Cortex of kidney (tissue), 1 donor: ENCODE data around the gene CHRNA4.

ENCODE experiments used
- DNase-seq: peaks from one replicate; lab custom pipeline; 2025; lab: John Stamatoyannopoulos, UW

CHRNA4 gene

DNA sequence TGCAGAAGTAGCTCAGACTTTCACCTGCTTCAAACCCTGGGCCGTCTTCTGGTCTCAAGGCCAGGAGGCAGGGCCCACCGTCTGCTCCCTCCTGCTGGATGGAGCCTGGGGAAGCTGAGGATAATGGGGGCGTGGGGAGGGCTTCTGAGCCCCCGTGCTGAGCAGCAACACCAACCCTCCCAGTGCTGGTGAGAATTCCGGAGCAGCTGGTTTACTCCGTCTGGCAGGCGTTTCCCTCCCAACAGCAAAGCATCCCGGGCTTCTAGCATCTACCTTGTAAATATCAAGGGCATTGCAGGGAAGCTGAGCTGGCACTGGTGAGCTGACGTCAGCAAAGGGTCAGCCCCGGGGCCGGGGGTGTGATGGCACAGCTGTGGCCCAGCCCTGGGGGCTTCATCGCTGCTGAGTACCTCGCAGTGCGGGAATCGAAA is 16.8 kb upstream of the CHRNA4 start:
- no peak for DNase-seq

- no peak for DNase-seq
Observed at GRCh38 chr20:63377256-63377941, 16.2 kb upstream of the CHRNA4 start.

GRCh38 chr20:63376283-63377250 is 15.4 kb upstream of the CHRNA4 start:
- DNase-seq: no peak

- DNase-seq: no peak
Observed at GRCh38 chr20:63375438-63375837, 14.3 kb upstream of the CHRNA4 start.

- DNase-seq: no peak
Observed at GRCh38 chr20:63374504-63374903, 13.4 kb upstream of the CHRNA4 start.

DNA sequence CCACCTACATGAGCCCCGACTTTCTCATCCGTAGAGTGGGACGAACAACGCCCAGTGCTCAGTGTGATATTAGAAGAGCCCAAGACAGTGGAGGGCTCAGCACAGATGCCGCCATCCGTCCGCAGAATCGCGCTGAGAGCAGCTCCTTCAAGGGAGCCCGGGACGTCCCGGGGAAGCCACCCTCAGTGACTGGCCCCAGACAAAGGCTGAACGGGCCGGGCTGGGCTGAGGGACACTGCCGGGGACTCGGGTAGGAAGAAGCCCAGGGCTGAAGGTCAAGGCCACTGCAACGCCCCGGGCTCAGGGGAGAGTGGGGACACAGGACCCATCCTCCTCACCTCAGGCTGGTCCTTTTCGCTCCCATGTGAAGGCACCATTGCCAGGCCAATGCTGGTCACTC is 12.8 kb upstream of the CHRNA4 start:
- DNase-seq: no peak

DNA sequence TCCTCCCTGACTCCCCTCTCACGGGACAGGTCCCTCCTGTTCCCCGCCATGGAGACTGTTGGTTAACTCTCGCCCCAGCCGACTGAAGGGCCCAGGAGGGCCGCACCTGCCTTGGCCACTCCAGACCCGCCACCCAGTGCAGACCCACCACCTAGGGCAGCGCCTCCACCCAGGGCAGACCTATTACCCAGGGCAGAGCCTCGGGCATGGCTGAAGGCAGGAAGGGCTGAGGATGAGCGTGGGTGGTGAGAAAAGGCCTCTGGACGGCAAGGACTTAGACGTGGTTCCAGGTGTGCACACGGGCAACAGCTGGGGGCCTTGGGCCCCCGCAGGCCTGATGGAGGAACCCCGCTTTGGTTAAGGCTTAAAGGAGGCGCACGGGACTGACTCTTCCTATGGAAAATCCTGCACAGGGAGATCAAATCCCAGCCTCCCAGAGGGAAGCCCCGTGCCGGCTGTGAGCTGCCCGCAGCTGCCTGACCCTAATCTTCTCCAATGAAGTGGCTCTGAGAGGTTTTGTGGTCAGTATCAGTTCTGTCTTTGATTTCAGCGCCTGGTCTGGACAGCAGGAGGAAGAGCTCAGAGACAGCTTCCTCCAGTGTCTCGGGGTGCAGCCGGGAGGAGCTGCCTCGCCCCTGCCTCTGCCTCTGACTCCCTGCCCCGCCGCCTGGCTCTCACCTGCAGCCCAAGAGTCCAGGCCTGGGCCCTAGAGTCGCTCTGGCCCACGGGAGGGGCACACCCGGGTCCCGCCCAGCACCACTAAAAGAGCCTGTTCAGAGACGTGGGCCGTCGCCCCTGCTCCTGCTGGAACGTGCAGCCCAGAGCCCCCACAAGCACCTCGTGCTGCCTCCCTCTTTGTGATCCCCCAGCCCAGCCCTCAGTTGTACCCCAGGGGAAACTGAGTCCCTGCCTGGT is 12.1 kb upstream of the CHRNA4 start:
- DNase-seq: no peak

DNA sequence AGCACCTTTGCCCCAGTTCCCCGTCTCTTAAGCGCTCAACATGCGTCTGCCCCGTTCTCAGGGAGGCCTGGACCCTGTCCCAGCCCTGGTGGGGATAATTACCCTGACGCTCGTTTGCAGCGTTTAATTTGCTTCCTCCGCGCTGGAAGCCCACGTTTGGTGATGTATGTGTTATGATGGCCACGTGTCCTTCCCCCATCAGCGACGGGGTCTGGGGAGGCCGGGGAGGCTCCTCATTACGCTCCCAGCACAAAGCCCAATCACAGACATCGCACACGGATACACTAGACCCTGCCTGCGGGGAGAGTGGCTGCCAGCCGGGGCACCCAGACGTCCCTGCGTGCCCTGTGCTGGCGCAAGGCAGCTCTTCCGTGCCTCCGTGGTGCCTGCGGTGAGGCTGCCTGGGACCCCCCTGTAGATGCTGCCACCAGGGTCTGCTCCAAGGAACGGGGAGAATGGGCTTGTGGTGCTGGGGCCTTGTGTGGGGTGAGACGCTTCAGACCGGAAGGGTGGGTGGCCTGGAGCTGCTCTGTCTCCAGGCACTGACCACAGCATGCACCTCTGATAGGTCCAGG is 10.2 kb upstream of the CHRNA4 start:
- no peak for DNase-seq

GRCh38 chr20:63370618-63371187 is 9.6 kb upstream of the CHRNA4 start:
- no peak for DNase-seq

DNA sequence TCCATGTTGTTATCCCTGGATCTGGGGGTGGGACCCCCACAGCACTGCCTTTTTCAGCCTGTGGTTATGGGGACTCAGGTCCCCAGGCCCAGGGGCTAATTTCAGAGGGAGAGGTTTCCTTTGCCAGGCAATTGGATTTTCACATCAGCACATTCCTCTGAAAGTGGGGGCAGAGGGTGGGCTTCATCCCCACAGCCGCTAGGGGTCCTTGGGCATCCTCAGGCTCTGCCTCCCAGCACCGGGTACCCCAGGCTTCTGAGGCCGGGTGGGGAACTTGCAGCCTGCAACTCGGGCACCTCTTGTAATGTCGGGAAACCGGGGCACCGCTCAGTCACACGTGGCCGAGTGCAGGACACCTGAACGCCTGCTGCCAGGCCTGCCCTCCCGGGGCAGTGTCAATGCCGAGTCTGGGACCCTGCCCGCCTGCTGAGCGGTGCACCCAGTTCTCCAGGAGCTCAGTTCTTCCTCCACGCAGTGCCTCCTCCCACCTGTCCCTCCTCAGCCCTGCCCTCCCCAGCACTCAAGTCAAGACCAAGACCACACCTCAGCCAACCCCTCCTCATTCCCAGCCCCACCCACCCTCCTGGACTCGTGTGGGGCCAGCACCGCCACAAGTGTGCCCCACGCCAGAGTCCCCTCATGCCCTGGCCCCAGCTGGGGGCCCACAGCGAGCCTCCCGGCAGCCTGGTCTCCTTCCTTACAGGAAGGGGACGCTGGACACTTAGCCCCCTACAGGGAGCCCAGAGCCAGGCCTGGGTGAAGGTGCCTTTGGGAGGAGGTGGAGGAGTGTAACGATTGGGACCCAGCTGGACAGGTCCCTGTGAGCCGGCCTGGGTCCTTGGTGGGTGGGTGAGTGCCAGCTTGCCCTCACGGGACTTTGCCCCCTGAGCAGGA is 8.8 kb upstream of the CHRNA4 start:
- DNase-seq: no peak

DNA sequence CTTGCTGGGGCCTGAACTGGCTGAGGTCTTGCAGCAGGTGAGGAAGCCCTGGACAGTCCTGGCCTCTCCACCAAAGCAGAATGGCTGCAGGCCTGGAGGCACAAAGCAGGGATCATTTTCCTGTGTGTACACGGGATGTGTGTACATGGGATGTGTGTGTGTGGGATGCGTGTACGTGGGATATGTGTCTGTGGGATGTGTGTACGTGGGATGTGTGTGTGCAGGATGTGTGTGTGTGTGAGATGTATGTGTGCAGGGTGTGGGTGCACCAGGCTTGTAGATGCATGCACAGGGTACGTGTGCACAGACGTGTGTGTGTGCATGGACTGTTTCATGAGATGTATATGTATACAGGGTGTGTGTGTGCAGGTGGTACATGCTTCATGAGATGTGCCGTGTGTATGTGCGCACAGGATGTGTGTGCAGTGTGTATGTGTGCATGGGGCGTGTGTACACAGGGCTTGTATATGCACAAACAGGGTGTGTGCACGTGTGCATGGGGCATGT is 7.9 kb upstream of the CHRNA4 start:
- DNase-seq: no peak

DNA sequence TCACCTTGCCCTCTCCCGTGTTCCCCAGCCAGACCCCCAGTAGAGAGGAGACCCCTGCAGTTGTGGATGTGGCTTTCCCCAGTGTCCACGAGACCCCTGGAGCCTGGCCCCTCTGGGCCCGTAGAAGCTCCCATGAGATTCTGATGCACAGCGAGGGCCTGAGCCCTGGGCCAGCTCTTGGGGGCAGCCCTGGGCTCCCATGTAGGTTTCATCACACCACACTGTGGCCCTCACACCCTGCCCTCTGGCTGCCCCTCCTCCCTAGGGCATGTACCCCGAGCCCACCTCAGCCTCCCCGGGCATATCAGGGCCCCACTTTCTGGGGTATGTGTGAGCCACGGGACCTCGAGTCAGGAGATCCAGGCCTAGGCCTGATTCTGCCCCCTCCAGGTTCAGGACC is 7.0 kb upstream of the CHRNA4 start:
- no peak for DNase-seq

- no peak for DNase-seq
Observed at GRCh38 chr20:63367446-63368055, 6.4 kb upstream of the CHRNA4 start.

DNA sequence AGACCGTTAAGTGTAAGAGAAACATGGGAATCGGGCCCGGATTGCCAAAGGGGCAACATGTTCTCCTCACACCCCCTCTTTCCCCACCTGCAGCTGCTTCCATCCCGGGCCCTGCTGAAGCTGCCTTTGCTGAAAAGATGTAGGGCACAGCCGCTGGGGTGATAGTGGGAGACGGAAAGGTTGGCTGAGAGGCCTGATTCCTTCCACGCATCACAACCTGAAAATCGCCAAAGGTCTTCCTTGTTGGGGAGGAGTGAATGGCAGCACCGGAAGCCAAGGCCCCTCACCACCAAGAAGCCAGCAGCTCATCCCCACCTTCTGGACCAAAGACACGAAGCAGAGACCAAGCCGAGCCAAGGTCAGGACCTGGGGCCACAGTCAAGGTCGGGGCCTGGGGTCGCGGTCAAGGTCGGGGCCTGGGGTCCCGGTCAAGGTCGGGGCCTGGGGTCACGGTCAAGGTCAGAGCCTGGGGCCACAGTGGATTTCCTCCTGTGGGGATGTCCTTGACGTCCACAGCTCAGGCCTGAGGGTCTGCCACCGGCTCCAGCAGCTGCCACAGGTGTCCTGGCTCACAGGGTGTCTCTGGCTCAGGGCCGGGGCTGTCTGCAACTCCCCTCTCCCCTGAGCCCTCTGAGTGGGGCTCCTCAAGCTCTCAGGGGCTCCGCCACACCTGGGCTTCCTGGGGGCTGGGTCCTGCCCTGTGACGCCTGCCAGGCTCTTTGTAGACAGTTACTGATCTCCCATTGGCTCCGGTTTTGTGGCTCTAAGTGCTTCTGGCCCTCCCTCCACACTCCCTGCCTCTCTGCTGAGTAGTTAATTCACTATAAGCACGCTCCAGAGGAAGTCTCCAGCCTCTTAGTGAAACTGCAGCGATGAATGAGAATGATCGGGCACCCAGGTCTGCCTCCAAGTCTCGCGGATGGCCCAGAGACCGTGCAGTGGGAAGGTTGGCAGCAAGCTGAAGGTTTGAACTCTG is 5.5 kb upstream of the CHRNA4 start:
- no peak for DNase-seq

- no peak for DNase-seq
Observed at GRCh38 chr20:63365601-63366389, 4.6 kb upstream of the CHRNA4 start.

GRCh38 chr20:63364801-63365585 is 3.8 kb upstream of the CHRNA4 start:
- no peak for DNase-seq
